Spleen (tissue), 13 donors: ENCODE data around the gene LRRC40. TPM values are rescaled to one million over a fixed set of nuclear protein-coding genes. Genes with fewer than 3 reads are reported as not detected.

Source experiments
- DNase-seq: peaks from one replicate; pipeline ENCODE4 v3.0.0-alpha.2; 2020
- H3K27ac ChIP-seq, 8 donors: fragments of 200-600 bp; sonication (generic) in 7 of 8; 1 replicate in 4 of 8; 2 replicates in 4 of 8; pipeline versions ENCODE4 v1.5.0 to v1.8.0; 2016 to 2021; ENCODE audit warnings: inconsistent platforms in 4 of 8, mild to moderate bottlenecking in 4 of 8, moderate library complexity in 1 of 8
- H3K27me3 ChIP-seq, 7 donors: fragments of 200-600 bp; sonication (generic) in 6 of 7; replicated peaks in 1 of 7; 1 replicate in 4 of 7; 2 replicates in 3 of 7; pipeline versions ENCODE4 v1.5.0 to v1.8.0; 2016 to 2021; ENCODE audit warnings: inconsistent platforms in 3 of 7, mild to moderate bottlenecking in 1 of 7
- H3K36me3 ChIP-seq, 6 donors: fragments of 200-600 bp; sonication (generic) in 5 of 6; 1 replicate in 4 of 6; 2 replicates in 2 of 6; pipeline versions ENCODE4 v1.5.0 to v1.8.0; 2016 to 2021; ENCODE audit warnings: inconsistent platforms in 2 of 6
- H3K4me1 ChIP-seq, 6 donors: fragments of 200-600 bp; sonication (generic) in 5 of 6; 1 replicate in 3 of 6; 2 replicates in 3 of 6; pipeline versions ENCODE4 v1.5.0 to v1.8.0; 2016 to 2021; ENCODE audit warnings: inconsistent platforms in 3 of 6
- H3K4me3 ChIP-seq, 8 donors: fragments of 200-600 bp; sonication (generic) in 7 of 8; 1 replicate in 4 of 8; 2 replicates in 4 of 8; pipeline versions ENCODE4 v1.5.0 to v1.8.0; 2016 to 2021; ENCODE audit warnings: inconsistent platforms in 4 of 8, mild to moderate bottlenecking in 4 of 8, moderate library complexity in 2 of 8
- H3K9me3 ChIP-seq, 8 donors: fragments of 200-600 bp; sonication (generic) in 7 of 8; 1 replicate in 4 of 8; 2 replicates in 4 of 8; pipeline versions ENCODE4 v1.5.0 to v1.8.0; 2016 to 2021; ENCODE audit warnings: inconsistent platforms in 4 of 8
- POLR2A ChIP-seq, 3 donors: fragments of 450-650 bp; IDR thresholded peaks; one replicate each; pipeline ENCODE4 v1.5.1; 2017; ENCODE audit warnings: antibody characterized with exemption in 3 of 3, mild to moderate bottlenecking in 1 of 3
- POLR2AphosphoS5 ChIP-seq, 3 donors: sonication (generic); formaldehyde crosslinking; IDR thresholded peaks; one replicate each; pipeline ENCODE4 v1.5.1; 2017; ENCODE audit warnings: antibody characterized with exemption in 3 of 3
- WGBS, 5 donors: extraction: QIAGEN DNeasy Blood & Tissue Kit in 3 of 5; methylation state at CpG; one replicate each; pipeline versions ENCODE4 v1.1.5 to v1.1.7; 2013 to 2018; 5-methylcytosine and 5-hydroxymethylcytosine counted together
- intact Hi-C: fragments of 100-400 bp; cut with DNase I; formaldehyde crosslinking; loops from one replicate; pipeline ENCODE4 v1.15.0; 2023; ENCODE audit warnings: low total_unique reads
- long read RNA-seq, 2 donors: transcript quantifications; one replicate each; lab custom pipeline, GENCODE V29; 2026
- polyA plus RNA-seq, 3 donors: library from polyadenylated mRNA; stranded (reverse); fragments of 200-250 nt; gene quantifications; one replicate each; pipeline ENCODE4 v1.2.1, GENCODE V29; 2013
- total RNA-seq, 7 donors: library from RNA; depleted of rRNA in 3 of 7; stranded (reverse); fragments of >200 nt in 3 of 7; fragmentation: NEBNext Ultra II Directional in 4 of 7; extraction: Animal tissue kit (Norgen Biotek cat#: 25700) in 4 of 7; gene quantifications; one replicate each; pipeline versions ENCODE4 v1.1.0 to v1.2.1, GENCODE V29; 2016 to 2021
- TF ChIP-seq, protein P1 (sequence below), 11 experiments: fragments of 200-600 bp in 7 of 11; fragments of 450-650 bp in 4 of 11; sonication (generic) in 4 of 11; IDR thresholded peaks in 8 of 11; conservative IDR thresholded peaks in 3 of 11; 1 replicate in 7 of 11; 2 replicates in 4 of 11; pipeline versions ENCODE4 v1.4.0 to v1.8.0; 2016 to 2021; ENCODE audit warnings: antibody characterized with exemption in 11 of 11, inconsistent platforms in 4 of 11, mild to moderate bottlenecking in 1 of 11
- donor health status: healthy with polysubstance abuse.
- donor health status: DM: no; HTN: no; CAD: no; lungs with moderate emphysema.
- donor health status: DM: no; HTN: no; CAD: no.
- donor health status: Bipolar disorder and iron deficiency.
- donor health status: healthy.
- donor health status: DM: no; HTN: no; CAD: no.
- donor health status: DM: yes; HTN: yes; CAD: no.

LRRC40 gene
- total RNA-seq (10 to 100 TPM in 6 of 7 donors, 1 to 10 TPM in 1; 9.7 to 18.4 (median 14.1) TPM), polyA plus RNA-seq (10 to 100 TPM in 1 of 3 donors, 1 to 10 TPM in 2; 9.0 to 10.7 (median 9.7) TPM)
- long read RNA-seq, donor 1, transcript LRRC40-201 (15 exons, 2,884 nt) = major isoform, 8 of 353 reads
- long read RNA-seq, donor 1, partial matches to known transcripts = 328 of 353 reads
- long read RNA-seq, donor 1, other reads (novel, unspliced or antisense) = 17 of 353 reads
- long read RNA-seq, donor 2, partial matches to known transcripts = 0 of 4 reads
- long read RNA-seq, donor 2, other reads (novel, unspliced or antisense) = 0 of 4 reads

DNA sequence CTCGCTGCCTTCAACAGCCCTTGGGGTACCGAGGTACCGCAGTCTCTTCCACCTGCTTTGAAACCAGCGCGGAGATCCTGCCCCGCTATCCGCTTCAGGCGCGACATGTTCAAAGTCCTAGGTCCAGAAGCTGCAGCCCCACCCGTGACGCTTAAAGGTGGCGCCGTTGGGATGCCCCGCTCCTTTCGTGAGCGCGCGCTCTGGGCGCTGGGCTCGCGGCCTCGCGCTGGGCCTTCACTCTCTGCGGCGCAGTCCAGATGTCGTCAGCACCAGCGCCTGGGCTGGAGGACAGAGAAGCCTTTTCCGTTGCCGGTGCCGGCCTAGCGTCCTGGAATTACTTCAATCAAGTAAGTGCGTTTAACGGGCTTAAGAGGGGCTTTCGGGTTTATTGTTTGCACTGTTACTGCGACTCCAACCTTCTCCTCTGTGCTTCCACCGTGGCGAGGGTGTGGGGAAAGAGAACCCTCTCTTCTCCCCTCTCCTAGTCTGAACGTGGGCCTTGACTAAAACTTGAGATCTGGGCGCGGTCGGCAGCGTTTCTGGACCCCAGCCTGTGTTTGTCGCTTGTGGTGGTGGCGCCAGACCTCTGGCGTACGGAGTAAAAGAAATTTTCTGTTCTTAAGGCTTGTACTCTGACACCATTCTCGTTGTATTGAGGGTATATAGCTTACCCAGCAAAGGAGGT is at the start of gene LRRC40:
LRRC40 (minus strand) TSS at position 146 of the 685 bp plus-strand sequence; CDS start at position 107, 39 bp downstream.
- no peaks in the 10 kb centered on the region for H3K27me3 ChIP-seq
- TF ChIP-seq, protein P1, sequence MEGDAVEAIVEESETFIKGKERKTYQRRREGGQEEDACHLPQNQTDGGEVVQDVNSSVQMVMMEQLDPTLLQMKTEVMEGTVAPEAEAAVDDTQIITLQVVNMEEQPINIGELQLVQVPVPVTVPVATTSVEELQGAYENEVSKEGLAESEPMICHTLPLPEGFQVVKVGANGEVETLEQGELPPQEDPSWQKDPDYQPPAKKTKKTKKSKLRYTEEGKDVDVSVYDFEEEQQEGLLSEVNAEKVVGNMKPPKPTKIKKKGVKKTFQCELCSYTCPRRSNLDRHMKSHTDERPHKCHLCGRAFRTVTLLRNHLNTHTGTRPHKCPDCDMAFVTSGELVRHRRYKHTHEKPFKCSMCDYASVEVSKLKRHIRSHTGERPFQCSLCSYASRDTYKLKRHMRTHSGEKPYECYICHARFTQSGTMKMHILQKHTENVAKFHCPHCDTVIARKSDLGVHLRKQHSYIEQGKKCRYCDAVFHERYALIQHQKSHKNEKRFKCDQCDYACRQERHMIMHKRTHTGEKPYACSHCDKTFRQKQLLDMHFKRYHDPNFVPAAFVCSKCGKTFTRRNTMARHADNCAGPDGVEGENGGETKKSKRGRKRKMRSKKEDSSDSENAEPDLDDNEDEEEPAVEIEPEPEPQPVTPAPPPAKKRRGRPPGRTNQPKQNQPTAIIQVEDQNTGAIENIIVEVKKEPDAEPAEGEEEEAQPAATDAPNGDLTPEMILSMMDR (IDR thresholded peaks at IDR 0.05 in 8 of 11, conservative IDR thresholded peaks at IDR 0.05 in 3 of 11) = peak in 2 of 11 experiments; percentile 24 to 26
- peak; percentile 94 to 98 (median 95) for TF ChIP-seq POLR2AphosphoS5 (IDR thresholded peaks at IDR 0.05)
- TF ChIP-seq POLR2A (IDR thresholded peaks at IDR 0.05) = peak; percentile 34 to 43 (median 43)
- intact Hi-C loops = no loop called here
- WGBS, 5 donors = 0 to 1% (median 0%) methylated on average over 35 to 47 of the region's 47 CpGs
- peak within 1 kb of the TSS; percentile 47 to 84 (median 72) for H3K4me3 ChIP-seq
- no peaks in the 10 kb centered on the region for H3K9me3 ChIP-seq
- peak; percentile 100 for DNase-seq
- peak within 1 kb of the TSS; percentile 78 to 94 (median 89) for H3K27ac ChIP-seq
- peaks cover 31 to 90% (median 70%) of the 10 kb centered on the region in 6 donors for H3K4me1 ChIP-seq
- peaks cover 0 to 25% (median 0%) of the 10 kb centered on the region in 6 donors for H3K36me3 ChIP-seq

DNA sequence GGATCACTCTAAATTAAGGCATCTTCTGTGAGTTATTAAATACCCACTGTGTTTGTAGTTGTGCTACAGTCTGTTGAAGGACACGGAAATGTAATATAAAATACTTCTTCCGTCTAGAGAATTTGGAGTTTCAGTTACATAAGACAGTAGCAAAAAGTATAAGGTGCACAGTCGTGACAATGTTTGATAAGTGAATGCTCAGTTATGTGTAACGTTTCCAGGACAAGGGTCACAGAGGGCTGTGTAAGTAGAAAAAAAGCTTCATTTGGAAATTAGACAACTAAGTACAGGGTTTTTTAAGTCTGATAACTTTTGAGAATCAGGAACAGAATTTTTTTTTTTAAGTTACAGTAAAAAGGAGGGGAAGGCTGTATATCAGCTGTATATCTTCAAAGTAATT is 43.4 kb upstream of the LRRC40 start:
- peaks cover 4 to 100% (median 86%) of the 10 kb centered on the region in 6 donors for H3K36me3 ChIP-seq
- intact Hi-C loops = loop anchor here (10.0 kb wide), 1 partner anchor 816 kb away; no protein-coding TSS in a partner anchor
- 89 to 93% (median 91%) methylated on average over 4 of the region's 4 CpGs for WGBS, 5 donors

DNA sequence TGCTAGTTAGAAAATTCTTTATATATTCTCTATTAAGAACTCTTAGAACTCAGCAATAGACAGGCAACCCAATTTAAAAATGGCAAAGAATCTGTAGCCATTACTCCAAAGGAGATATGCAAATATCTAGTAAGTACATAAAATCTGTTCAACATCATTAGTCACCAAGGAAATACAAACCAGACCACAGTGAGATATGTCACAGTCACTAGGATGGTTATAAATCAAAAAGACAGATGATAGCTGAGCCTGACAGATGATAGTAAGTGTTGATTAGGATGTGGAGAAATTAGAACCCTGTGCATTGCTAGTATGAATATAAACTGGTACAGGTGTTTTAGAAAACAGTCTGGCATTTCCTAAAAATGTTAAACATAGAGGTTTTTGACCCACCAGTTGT is 42.4 kb upstream of the LRRC40 start:
- H3K36me3 ChIP-seq = peaks cover 4 to 100% (median 92%) of the 10 kb centered on the region in 6 donors
- intact Hi-C loops = loop anchor here (10.0 kb wide), 1 partner anchor 817 kb away; no protein-coding TSS in a partner anchor

More for the DNA sequence above, 43.4 kb upstream of the LRRC40 start:
- no peaks in the 10 kb centered on the region for H3K9me3 ChIP-seq
- H3K27ac ChIP-seq = no peak overlapping the region
- no peaks in the 10 kb centered on the region for H3K27me3 ChIP-seq
- H3K4me1 ChIP-seq = no peaks in the 10 kb centered on the region
- DNase-seq = no peak
- no peak overlapping the region for H3K4me3 ChIP-seq
- TF ChIP-seq POLR2AphosphoS5 (IDR thresholded peaks at IDR 0.05) (no peak), POLR2A (IDR thresholded peaks at IDR 0.05) (no peak)
- TF ChIP-seq, protein P1 (IDR thresholded peaks at IDR 0.05 in 8 of 11, conservative IDR thresholded peaks at IDR 0.05 in 3 of 11) = no peak

More for the DNA sequence above, 42.4 kb upstream of the LRRC40 start:
- no peak overlapping the region for H3K27ac ChIP-seq
- TF ChIP-seq POLR2A (IDR thresholded peaks at IDR 0.05) (no peak), POLR2AphosphoS5 (IDR thresholded peaks at IDR 0.05) (no peak)
- TF ChIP-seq, protein P1 (IDR thresholded peaks at IDR 0.05 in 8 of 11, conservative IDR thresholded peaks at IDR 0.05 in 3 of 11) = no peak
- H3K4me1 ChIP-seq = no peaks in the 10 kb centered on the region
- no peaks in the 10 kb centered on the region for H3K9me3 ChIP-seq
- H3K4me3 ChIP-seq = no peak overlapping the region
- H3K27me3 ChIP-seq = no peaks in the 10 kb centered on the region
- DNase-seq = no peak
